HG03571 (cell line): Measurements from ENCODE around the gene DUT.
"Not testable (repeated sequence)": the region's sequence is repeated elsewhere in the genome, so short reads cannot be mapped to it uniquely, and the experiment has no call there.

Experiments
- ATAC-seq: cut with Tn5 transposase; IDR thresholded peaks from one replicate; pipeline ENCODE4 v1.9.1; 2021; ENCODE audit not compliant: unreplicated experiment

Gene DUT

GRCh38 chr15:48326180-48326579, 5.0 kb upstream of the DUT start:
- ATAC-seq: not testable (repeated sequence)

- ATAC-seq: no peak
These were observed 984 bp upstream of the DUT start for GRCh38 chr15:48330105-48330785.

- peak; percentile 38 for ATAC-seq
These were observed 790 bp downstream of the DUT start for GRCh38 chr15:48331796-48332641.

GRCh38 chr15:48332642-48333034, 1.4 kb downstream of the DUT start:
- no peak for ATAC-seq

GRCh38 chr15:48333540-48333939, 2.3 kb downstream of the DUT start:
- ATAC-seq: no peak

- no peak for ATAC-seq
These were observed 3.0 kb downstream of the DUT start for GRCh38 chr15:48334260-48334659.

GRCh38 chr15:48336940-48337339, 5.7 kb downstream of the DUT start:
- ATAC-seq: no peak

GRCh38 chr15:48337607-48338006, 6.4 kb downstream of the DUT start:
- ATAC-seq: no peak

- no peak for ATAC-seq
These were observed 8.9 kb downstream of the DUT start for GRCh38 chr15:48340111-48340510.

- ATAC-seq: no peak
These were observed 12.6 kb downstream of the DUT start for GRCh38 chr15:48343865-48344264.

GRCh38 chr15:48345516-48345915, 14.3 kb downstream of the DUT start:
- ATAC-seq: no peak

GRCh38 chr15:48352474-48353072, 21.3 kb downstream of the DUT start:
- no peak for ATAC-seq

GRCh38 chr15:48354694-48355303, 23.6 kb downstream of the DUT start:
- no peak for ATAC-seq

GRCh38 chr15:48355377-48355776, 24.1 kb downstream of the DUT start:
- peak; percentile 54 for ATAC-seq

- no peak for ATAC-seq
These were observed 27.3 kb downstream of the DUT start for GRCh38 chr15:48358229-48359152.

- ATAC-seq: no peak
These were observed 29.6 kb downstream of the DUT start for GRCh38 chr15:48360841-48361240.

GRCh38 chr15:48361685-48362084, 30.5 kb downstream of the DUT start:
- ATAC-seq: no peak

- ATAC-seq: no peak
These were observed 32.2 kb downstream of the DUT start for GRCh38 chr15:48363474-48363873.

GRCh38 chr15:48365575-48365974, 34.3 kb downstream of the DUT start:
- ATAC-seq: no peak

- ATAC-seq: no peak
These were observed 35.5 kb downstream of the DUT start for GRCh38 chr15:48366584-48367312.
